GM12873 (cell line): ENCODE results near the gene CFAP299.

ENCODE experiments used
- CTCF ChIP-seq: IDR thresholded peaks from 2 replicates; pipeline ENCODE4 v1.5.1; 2012; ENCODE audit warnings: low read depth, mild to moderate bottlenecking, moderate library complexity, low read length, control low read depth; ENCODE audit not compliant: insufficient read depth; ENCODE audit errors: missing control alignments

CFAP299 gene

GRCh38 chr4:80515496-80515895, 180.0 kb downstream of the CFAP299 start:
- TF ChIP-seq CTCF: no peak

GRCh38 chr4:80521438-80521837, 185.9 kb downstream of the CFAP299 start:
- TF ChIP-seq CTCF: no peak

DNA sequence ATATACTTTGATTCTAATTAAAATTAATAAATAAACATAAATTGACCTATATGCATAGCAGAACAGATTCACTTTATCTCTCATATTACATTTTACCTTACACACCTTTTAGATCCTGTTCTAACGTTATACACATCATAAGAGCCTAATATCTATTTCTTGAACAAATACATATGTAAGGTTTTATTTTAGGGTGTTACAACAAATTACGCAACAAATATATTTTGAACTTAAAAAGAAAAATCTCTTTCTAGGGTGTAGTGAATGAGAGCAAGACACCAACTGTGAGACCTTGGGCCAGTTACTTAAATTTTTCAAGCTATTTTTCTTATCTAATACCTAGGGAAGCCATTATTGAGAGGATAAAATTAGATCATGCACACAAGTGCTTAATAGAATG, 191.2 kb downstream of the CFAP299 start:
- TF ChIP-seq CTCF: no peak

DNA sequence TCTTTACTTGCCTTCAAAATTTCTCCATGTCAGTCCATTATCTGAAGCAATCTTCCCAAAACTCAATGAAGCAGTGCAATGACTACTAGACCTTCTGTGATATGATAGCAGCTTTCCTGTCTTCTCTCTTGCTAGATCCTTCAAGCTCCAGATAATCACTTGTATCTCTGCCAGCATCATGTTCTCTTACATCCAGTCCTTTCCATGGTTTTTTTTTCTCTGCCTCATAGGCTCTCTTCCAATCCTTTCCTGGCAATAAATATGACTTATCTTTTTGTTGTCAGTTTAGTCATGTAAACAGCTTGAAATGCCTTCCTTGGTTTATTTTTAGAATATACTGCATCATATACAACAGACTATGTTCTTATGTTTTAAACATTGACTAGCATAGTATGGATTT, 193.5 kb downstream of the CFAP299 start:
- no peak for TF ChIP-seq CTCF

DNA sequence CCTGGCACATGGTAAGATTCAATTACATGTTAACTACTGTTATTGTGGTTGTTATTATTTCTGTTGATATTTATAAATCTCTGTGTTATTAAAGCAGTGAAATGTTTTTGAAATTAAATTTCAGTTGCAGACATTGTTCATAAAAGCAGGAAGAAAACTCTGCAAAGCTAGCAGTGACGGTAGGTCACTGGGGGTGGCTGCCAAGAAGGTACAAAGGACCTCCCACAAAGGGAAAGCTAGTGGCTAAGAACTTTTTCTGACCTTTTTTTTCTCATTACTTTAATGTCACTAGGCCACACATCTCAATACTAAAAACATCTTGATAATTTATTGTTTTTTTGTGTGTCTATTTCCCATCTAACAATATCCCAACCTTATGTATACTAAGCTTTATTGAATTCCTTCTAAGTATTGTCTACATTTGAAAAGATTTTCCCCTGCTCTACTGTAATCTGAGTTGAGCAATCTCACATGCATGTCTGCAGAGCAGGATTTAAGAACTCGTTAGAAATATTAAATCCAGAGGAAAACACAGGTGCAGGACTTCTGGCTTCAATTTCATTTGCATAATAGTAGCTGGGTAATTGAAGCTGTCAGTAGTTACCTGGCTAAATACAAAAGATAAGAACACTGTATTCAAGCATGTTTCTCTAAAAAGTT, 197.3 kb downstream of the CFAP299 start:
- TF ChIP-seq CTCF: no peak

DNA sequence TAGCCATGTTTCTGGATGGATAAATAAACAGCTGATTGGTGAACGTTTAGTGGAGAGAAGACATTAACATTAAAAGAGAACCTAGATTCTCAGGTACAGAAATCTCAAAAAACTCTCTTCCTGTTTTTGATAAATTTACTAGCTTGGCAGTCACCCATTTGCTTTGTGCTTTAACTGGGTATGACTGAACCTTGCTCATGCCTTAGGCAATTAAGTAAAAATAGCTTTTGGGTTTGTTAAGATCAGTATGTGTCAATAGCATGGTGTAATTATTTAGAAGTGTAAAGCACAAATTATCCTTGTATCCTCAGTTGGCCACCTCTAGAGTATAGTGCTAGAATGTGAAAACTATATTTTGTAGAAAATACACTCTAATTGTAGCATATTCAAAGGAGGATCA, 200.0 kb downstream of the CFAP299 start:
- TF ChIP-seq CTCF: no peak

GRCh38 chr4:80538276-80538926, 202.9 kb downstream of the CFAP299 start:
- TF ChIP-seq CTCF: no peak
